Panc1 (cell line): ENCODE results near the gene TXN2.

Source experiments
- POLR2AphosphoS5 ChIP-seq: IDR thresholded peaks from 2 replicates; pipeline ENCODE4 v1.6.1; 2012; ENCODE audit warnings: mild to moderate bottlenecking, low read depth, low read length, moderate library complexity
- SIN3A ChIP-seq: IDR thresholded peaks from 2 replicates; pipeline ENCODE4 v1.6.1; 2012; ENCODE audit warnings: low read depth, mild to moderate bottlenecking, low read length, moderate library complexity, borderline replicate concordance; ENCODE audit not compliant: insufficient read depth
- TCF7L2 ChIP-seq: IDR thresholded peaks from 2 replicates; pipeline ENCODE4 v1.6.1; 2011; ENCODE audit warnings: mild to moderate bottlenecking, low read depth, low read length, inconsistent platforms
- TF ChIP-seq, protein P1 (sequence below): fragments of 450-650 bp; IDR thresholded peaks from 2 replicates; pipeline ENCODE4 v1.5.1; 2017; ENCODE audit warnings: mild to moderate bottlenecking
- TF ChIP-seq, protein P2 (sequence below), 2 experiments: IDR thresholded peaks; 2 replicates each; pipeline ENCODE4 v1.6.1; 2011 to 2012; ENCODE audit warnings: low read depth in 2 of 2, control low read depth in 1 of 2, low read length in 1 of 2, mild to moderate bottlenecking in 1 of 2, moderate library complexity in 1 of 2; ENCODE audit not compliant: insufficient read depth in 1 of 2

DNA sequence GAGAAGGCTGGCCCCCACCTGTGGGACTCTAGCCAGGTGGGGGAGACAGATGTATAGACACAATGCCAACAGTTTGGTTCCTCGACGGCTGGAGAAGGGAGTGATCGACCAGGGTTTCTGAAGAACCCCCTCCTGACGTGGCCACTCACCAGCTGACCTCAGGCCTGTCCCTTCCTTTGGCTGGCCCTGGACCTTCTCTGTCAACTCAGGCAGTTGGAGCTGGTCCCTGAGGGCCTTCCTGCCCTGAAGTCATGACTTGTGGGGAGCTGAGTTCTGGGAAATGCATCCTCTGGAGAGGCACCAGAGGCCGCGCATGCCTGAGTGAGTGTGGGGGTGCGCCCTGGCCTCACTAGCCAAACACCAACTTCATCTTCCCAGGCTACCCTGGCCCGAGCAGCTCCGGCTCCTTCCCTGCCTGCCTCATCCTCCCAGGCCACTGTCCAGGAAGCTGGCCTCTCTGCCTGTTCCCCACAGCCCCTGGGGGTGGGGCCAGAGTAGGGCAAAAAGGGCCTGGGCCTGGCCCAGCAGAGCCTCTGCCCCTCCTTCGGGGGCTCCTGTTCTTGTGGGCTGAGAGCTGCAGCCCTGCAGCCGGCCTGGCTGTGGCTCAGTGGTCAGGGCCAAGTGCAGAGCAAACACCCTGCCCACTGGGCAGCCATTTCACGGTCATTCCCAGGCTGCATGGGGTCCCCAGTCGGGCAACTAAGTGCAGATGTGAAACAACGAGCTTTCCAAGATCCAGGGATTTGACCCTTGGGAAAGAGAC lies 23.6 kb downstream of the TXN2 start:
- TF ChIP-seq, protein P1, sequence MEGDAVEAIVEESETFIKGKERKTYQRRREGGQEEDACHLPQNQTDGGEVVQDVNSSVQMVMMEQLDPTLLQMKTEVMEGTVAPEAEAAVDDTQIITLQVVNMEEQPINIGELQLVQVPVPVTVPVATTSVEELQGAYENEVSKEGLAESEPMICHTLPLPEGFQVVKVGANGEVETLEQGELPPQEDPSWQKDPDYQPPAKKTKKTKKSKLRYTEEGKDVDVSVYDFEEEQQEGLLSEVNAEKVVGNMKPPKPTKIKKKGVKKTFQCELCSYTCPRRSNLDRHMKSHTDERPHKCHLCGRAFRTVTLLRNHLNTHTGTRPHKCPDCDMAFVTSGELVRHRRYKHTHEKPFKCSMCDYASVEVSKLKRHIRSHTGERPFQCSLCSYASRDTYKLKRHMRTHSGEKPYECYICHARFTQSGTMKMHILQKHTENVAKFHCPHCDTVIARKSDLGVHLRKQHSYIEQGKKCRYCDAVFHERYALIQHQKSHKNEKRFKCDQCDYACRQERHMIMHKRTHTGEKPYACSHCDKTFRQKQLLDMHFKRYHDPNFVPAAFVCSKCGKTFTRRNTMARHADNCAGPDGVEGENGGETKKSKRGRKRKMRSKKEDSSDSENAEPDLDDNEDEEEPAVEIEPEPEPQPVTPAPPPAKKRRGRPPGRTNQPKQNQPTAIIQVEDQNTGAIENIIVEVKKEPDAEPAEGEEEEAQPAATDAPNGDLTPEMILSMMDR = no peak
- TF ChIP-seq TCF7L2 = no peak
- no peak for TF ChIP-seq POLR2AphosphoS5
- TF ChIP-seq, protein P2, sequence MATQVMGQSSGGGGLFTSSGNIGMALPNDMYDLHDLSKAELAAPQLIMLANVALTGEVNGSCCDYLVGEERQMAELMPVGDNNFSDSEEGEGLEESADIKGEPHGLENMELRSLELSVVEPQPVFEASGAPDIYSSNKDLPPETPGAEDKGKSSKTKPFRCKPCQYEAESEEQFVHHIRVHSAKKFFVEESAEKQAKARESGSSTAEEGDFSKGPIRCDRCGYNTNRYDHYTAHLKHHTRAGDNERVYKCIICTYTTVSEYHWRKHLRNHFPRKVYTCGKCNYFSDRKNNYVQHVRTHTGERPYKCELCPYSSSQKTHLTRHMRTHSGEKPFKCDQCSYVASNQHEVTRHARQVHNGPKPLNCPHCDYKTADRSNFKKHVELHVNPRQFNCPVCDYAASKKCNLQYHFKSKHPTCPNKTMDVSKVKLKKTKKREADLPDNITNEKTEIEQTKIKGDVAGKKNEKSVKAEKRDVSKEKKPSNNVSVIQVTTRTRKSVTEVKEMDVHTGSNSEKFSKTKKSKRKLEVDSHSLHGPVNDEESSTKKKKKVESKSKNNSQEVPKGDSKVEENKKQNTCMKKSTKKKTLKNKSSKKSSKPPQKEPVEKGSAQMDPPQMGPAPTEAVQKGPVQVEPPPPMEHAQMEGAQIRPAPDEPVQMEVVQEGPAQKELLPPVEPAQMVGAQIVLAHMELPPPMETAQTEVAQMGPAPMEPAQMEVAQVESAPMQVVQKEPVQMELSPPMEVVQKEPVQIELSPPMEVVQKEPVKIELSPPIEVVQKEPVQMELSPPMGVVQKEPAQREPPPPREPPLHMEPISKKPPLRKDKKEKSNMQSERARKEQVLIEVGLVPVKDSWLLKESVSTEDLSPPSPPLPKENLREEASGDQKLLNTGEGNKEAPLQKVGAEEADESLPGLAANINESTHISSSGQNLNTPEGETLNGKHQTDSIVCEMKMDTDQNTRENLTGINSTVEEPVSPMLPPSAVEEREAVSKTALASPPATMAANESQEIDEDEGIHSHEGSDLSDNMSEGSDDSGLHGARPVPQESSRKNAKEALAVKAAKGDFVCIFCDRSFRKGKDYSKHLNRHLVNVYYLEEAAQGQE (IDR thresholded peaks at IDR 0.05; ENCODE audit: insufficient read depth in 1 of 2, low read depth in 2 of 2, low read length in 1 of 2) = no peak
- TF ChIP-seq SIN3A = no peak
